Measurements from ENCODE around the gene TRPM1.

DNA sequence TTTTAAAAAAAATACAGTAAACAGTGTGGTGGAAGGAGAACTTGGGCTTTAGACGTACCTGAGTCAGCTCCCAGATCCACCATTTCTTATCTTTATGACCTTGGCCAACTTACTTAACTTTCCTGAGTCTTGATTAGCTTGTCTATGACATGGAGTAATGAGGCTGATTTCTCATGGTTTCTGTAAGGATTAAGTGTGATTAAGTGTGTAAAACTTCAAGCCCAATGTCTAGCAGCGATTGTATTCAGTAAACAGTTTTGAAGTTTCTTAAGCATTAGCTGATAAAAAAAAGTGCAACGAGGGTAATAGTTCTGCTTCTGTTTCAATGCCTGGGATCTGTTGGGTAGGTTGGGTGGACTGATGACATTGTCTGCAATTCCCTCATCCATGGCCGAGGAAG, 10.8 kb downstream of the TRPM1 start:
- TF ChIP-seq GATA2 (IDR thresholded peaks at IDR 0.05; ENCODE audit: low read depth, low read length): no peak
- no peak for TF ChIP-seq GATA3 (IDR thresholded peaks at IDR 0.05; ENCODE audit: low read depth, low read length)
